Measurements from ENCODE around the gene TOMM22. TPM values are rescaled to one million over a fixed set of nuclear protein-coding genes. Genes with fewer than 3 reads are reported as not detected.
A peak's percentile ranks its signal among the peaks of the same experiment; 100 is the strongest.

Gene TOMM22
- total and polyA plus RNA-seq, 2 donors (not counting 1 experiment from before 2014, with no cell fraction given) = 61.1 to 80.3 TPM

DNA sequence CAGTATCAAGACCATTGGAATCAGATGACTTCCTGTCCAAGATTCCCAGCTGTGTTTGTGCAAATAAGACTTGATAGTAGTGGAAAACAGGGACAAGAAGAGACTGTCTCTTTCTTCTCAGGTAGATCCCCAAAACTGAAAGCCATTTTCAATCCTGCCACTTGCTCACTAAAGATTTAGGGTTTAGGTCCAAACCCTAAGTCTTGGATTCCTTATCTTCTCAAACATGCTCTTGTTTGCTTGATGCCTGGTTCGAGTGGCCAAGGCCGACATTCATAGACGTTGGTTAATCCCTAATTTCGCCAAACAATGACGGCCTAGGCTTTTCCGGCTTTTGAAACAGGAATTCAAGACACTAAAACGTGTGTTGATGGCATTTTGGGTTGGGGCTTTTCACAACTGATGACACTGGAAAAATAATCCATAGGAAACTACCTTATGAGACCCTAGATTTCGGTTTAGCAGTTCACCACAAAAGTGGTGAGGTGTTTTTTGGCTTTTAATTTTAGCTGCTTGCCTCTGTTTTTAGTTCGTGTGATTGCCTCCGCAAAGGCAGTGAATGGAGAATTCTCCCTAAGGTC, 23.0 kb downstream of the TOMM22 start:
- Histone ChIP-seq H3K27me3 (ENCODE audit: control insufficient read depth, insufficient read depth, low read length) (no peaks in the 10 kb centered on the region), H3K27ac (ENCODE audit: insufficient read depth, low read length) (peak overlapping the region; percentile 23), H3K36me3 (ENCODE audit: control insufficient read depth, insufficient read depth, low read length) (no peaks in the 10 kb centered on the region), H3K4me2 (ENCODE audit: extremely low read depth, insufficient read depth, low read length) (peak overlapping the region; percentile 60), H3K9ac (ENCODE audit: insufficient read depth, low read length) (no peak overlapping the region), H3K4me3 (replicated peaks in 1 of 4; ENCODE audit: control extremely low read depth in 1 of 4, insufficient read depth in 1 of 4, low read depth in 3 of 4, low read length in 4 of 4) (peak overlapping the region in 2 of 4 experiments; percentile 51 to 60), H3K4me1 (ENCODE audit: control insufficient read depth, extremely low read depth, insufficient read depth, low read length) (peaks cover 9% of the 10 kb centered on the region), H3K79me2 (ENCODE audit: control insufficient read depth, insufficient read depth, low read length) (peaks cover 41% of the 10 kb centered on the region), H3K9me3 (ENCODE audit: control insufficient read depth, insufficient read depth, low read depth, low read length) (no peaks in the 10 kb centered on the region), H2AFZ (ENCODE audit: low read length) (peak overlapping the region; percentile 5), H4K20me1 (ENCODE audit: control insufficient read depth, extremely low read depth, insufficient read depth, low read length) (no peaks in the 10 kb centered on the region)
- TF ChIP-seq EZH2 (IDR thresholded peaks at IDR 0.05; ENCODE audit: low read length, missing control alignments) (no peak), CTCF (conservative IDR thresholded peaks at IDR 0.05 in 1 of 2, IDR thresholded peaks at IDR 0.05 in 1 of 2; ENCODE audit: low read depth in 1 of 2, low read length in 2 of 2) (no peak)
- DNase-seq (ENCODE audit: low read depth in 2 of 2) = no peak

DNA sequence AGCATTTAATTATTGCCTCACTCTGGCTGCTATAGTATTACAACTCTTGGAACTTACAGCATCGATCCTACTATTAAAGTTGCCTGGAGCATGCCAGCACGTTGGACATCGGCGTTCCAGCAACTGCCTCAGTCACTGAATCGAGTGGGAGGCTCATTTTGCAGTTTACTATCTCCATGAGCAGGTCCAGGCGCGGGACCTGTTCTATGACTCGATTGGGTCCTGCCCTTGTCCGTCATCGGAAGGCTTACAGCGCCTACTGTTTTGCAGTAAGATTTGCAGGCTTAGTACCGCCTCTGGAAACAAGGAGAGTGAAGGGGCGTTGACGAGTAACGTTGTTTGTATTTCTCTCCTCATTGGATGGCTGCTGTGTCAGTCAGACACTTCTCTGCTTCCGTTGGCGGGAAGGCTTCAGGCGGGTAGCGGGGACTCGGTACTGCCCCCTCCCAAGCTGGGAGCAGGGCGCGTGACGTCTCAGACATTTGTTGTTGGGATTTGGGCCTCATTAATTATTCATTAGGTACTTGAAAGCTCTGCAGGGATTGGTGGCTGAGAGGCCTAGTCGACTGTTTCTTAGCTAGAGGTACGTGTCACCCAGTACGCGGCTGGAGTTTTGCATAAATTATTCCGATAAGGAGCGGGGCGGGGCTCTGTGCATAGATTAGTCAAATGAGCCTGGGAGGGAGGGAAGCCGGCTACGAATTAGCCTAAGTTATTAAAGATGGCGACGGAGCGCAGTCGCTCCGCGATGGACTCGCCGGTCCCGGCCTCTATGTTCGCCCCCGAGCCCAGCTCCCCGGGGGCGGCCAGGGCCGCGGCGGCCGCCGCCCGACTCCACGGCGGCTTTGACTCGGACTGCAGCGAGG, 23.7 kb downstream of the TOMM22 start, which contains the start of gene GTPBP1:
Gene GTPBP1, plus strand, starts transcription at position 710 of the 866 bp plus-strand sequence. Its CDS starts 12 bp downstream, at position 722.
- Histone ChIP-seq H4K20me1 (ENCODE audit: control insufficient read depth, extremely low read depth, insufficient read depth, low read length) (no peaks in the 10 kb centered on the region), H3K4me3 (replicated peaks in 1 of 4; ENCODE audit: control extremely low read depth in 1 of 4, insufficient read depth in 1 of 4, low read depth in 3 of 4, low read length in 4 of 4) (peak within 1 kb of the TSS; percentile 64 to 96 (median 85)), H3K79me2 (ENCODE audit: control insufficient read depth, insufficient read depth, low read length) (peaks cover 43% of the 10 kb centered on the region), H3K36me3 (ENCODE audit: control insufficient read depth, insufficient read depth, low read length) (no peaks in the 10 kb centered on the region), H2AFZ (ENCODE audit: low read length) (no peak within 1 kb of the TSS), H3K9ac (ENCODE audit: insufficient read depth, low read length) (peak within 1 kb of the TSS; percentile 97), H3K27ac (ENCODE audit: insufficient read depth, low read length) (peak within 1 kb of the TSS; percentile 95), H3K4me2 (ENCODE audit: extremely low read depth, insufficient read depth, low read length) (peak within 1 kb of the TSS; percentile 79), H3K4me1 (ENCODE audit: control insufficient read depth, extremely low read depth, insufficient read depth, low read length) (peaks cover 9% of the 10 kb centered on the region), H3K9me3 (ENCODE audit: control insufficient read depth, insufficient read depth, low read depth, low read length) (no peaks in the 10 kb centered on the region), H3K27me3 (ENCODE audit: control insufficient read depth, insufficient read depth, low read length) (no peaks in the 10 kb centered on the region)
- DNase-seq (ENCODE audit: low read depth in 2 of 2) = peak; percentile 100
- peak in 1 of 2 donors; percentile 13 for TF ChIP-seq CTCF (conservative IDR thresholded peaks at IDR 0.05 in 1 of 2, IDR thresholded peaks at IDR 0.05 in 1 of 2; ENCODE audit: low read depth in 1 of 2, low read length in 2 of 2)
- no peak for TF ChIP-seq EZH2 (IDR thresholded peaks at IDR 0.05; ENCODE audit: low read length, missing control alignments)

All from fibroblast of lung (primary cell).